Right atrium auricular region (tissue), 2 donors: Measurements from ENCODE around the gene GMNC. TPM values are rescaled to one million over a fixed set of nuclear protein-coding genes. Genes with fewer than 3 reads are reported as not detected.

Source experiments
- DNase-seq: peaks from one replicate; pipeline ENCODE4 v3.0.0-alpha.2; 2019; ENCODE audit warnings: low spot score
- H3K27ac ChIP-seq, 2 donors: fragments of 200-600 bp; sonication (generic); 1 replicate in 1 of 2; 2 replicates in 1 of 2; pipeline ENCODE4 v1.5.1; 2016 to 2019
- H3K27me3 ChIP-seq, 2 donors: fragments of 200-600 bp; sonication (generic); one replicate each; pipeline versions ENCODE4 v1.5.1 to v1.6.0; 2017 to 2019
- H3K36me3 ChIP-seq: fragments of 200-600 bp; sonication (generic); one replicate; pipeline ENCODE4 v1.5.1; 2016
- H3K4me1 ChIP-seq, 2 donors: fragments of 200-600 bp; sonication (generic); one replicate each; pipeline versions ENCODE4 v1.5.1 to v1.6.0; 2017 to 2019
- H3K4me3 ChIP-seq, 2 donors: fragments of 200-600 bp; sonication (generic); 1 replicate in 1 of 2; 2 replicates in 1 of 2; pipeline ENCODE4 v1.5.1; 2017 to 2019; ENCODE audit warnings: mild to moderate bottlenecking in 1 of 2, moderate library complexity in 1 of 2
- H3K9me3 ChIP-seq, 2 donors: fragments of 200-600 bp; sonication (generic); one replicate each; pipeline ENCODE4 v1.5.1; 2019
- total RNA-seq, 2 donors: library from RNA; depleted of rRNA; stranded (reverse); fragments of >200 nt; gene quantifications; one replicate each; pipeline ENCODE4 v1.1.0, GENCODE V29; 2016
- TF ChIP-seq, protein P1 (sequence below), 2 donors: fragments of 200-600 bp; sonication (generic); IDR thresholded peaks; one replicate each; pipeline ENCODE4 v1.5.1; 2019; ENCODE audit warnings: antibody characterized with exemption in 2 of 2

GMNC gene
- total RNA-seq, 2 donors from 2014 or later, result 0.15 to 0.59 TPM

DNA sequence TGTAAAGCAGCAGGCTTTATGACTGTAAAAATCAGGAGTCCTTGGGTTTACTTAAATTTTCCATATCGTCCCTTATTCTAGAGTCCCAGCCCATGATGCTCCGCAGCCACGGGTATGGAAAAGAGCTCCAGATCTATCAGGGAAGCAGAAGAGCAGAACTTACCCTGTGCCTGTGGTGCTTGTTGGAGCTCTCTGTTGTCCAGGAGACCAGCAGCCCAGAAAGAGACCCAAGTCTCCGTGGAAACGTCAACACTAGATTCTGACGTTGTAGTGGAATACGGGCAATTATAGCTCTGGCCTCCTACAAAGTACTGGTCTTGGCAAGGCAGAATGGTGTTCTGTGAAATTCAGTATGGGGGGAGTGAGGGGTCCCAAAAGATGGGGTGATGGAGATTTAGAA lies 2.0 kb downstream of the GMNC start:
- TF ChIP-seq, protein P1, sequence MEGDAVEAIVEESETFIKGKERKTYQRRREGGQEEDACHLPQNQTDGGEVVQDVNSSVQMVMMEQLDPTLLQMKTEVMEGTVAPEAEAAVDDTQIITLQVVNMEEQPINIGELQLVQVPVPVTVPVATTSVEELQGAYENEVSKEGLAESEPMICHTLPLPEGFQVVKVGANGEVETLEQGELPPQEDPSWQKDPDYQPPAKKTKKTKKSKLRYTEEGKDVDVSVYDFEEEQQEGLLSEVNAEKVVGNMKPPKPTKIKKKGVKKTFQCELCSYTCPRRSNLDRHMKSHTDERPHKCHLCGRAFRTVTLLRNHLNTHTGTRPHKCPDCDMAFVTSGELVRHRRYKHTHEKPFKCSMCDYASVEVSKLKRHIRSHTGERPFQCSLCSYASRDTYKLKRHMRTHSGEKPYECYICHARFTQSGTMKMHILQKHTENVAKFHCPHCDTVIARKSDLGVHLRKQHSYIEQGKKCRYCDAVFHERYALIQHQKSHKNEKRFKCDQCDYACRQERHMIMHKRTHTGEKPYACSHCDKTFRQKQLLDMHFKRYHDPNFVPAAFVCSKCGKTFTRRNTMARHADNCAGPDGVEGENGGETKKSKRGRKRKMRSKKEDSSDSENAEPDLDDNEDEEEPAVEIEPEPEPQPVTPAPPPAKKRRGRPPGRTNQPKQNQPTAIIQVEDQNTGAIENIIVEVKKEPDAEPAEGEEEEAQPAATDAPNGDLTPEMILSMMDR (IDR thresholded peaks at IDR 0.05), result no peak
- H3K9me3 ChIP-seq, result no peaks in the 10 kb centered on the region
- no peak for DNase-seq

DNA sequence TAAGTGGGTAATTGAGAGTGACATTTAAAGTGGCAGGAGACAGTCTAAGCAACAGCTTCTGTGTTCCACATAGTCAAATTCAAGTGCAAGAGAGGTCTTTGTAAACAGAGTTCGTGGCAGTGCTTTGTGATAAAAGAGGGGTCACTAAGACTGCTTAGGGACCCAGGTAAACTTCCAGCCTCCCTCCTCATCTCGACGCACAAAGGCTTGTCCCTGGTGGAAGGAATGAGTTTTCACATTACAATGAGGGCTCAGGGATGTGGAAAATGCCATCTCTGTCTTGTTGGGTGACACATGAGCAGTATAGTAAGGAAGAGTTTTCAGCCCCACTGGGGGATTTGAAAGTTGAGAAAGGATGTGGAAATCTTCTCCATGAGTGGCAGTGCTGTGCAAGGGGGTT lies 7.3 kb downstream of the GMNC start:
- no peak for DNase-seq
- H3K27ac ChIP-seq, result no peak overlapping the region
- TF ChIP-seq, protein P1 (IDR thresholded peaks at IDR 0.05), result no peak
- no peak overlapping the region for H3K4me3 ChIP-seq
- no peaks in the 10 kb centered on the region for H3K4me1 ChIP-seq
- H3K27me3 ChIP-seq, result no peaks in the 10 kb centered on the region
- H3K9me3 ChIP-seq, result no peaks in the 10 kb centered on the region
- H3K36me3 ChIP-seq, result no peaks in the 10 kb centered on the region

More for the DNA sequence above, 2.0 kb downstream of the GMNC start:
- no peaks in the 10 kb centered on the region for H3K4me1 ChIP-seq
- H3K36me3 ChIP-seq, result no peaks in the 10 kb centered on the region
- no peak overlapping the region for H3K27ac ChIP-seq
- H3K4me3 ChIP-seq, result no peak overlapping the region
- H3K27me3 ChIP-seq, result no peaks in the 10 kb centered on the region

DNA sequence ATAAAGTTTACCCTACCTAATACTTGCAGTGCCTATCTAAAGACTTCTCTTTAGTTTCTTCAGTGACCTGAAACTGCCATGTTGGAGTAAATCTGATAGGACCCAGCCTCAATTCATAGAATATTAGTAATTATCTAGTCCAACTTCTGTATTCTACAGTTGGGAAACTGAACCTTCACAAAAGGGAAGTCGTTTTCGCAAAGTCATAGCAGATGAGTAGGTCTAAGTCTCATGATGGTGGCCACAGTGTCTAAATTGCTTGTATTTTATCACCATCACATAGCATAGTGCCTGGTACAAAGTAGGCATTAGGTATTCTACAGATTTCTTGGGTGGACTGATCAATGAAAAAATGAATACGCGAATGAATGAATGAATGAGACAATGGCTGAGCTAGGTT lies 8.4 kb downstream of the GMNC start:
- no peak for DNase-seq
- H3K4me1 ChIP-seq, result no peaks in the 10 kb centered on the region
- H3K4me3 ChIP-seq, result no peak overlapping the region
- TF ChIP-seq, protein P1 (IDR thresholded peaks at IDR 0.05), result no peak
- H3K27ac ChIP-seq, result no peak overlapping the region
- no peaks in the 10 kb centered on the region for H3K9me3 ChIP-seq
- no peaks in the 10 kb centered on the region for H3K27me3 ChIP-seq
- no peaks in the 10 kb centered on the region for H3K36me3 ChIP-seq

DNA sequence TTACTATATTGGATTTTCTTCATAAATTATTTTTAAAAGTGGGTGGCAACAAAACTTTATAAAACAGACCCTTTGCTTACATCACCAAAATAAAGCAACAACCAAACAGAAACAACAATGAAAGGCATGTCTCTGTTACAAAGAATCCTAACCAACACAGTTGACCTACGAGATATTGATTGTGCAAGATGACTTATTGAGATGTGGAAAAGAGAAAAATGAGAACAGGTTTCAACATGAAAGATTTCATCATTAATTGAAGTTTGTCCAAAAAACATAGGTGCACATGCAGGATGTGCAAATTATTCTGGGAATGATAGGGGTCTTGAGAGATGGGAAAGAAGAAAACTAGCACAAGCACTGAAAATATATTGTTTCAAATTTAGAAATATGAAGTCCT lies 9.0 kb downstream of the GMNC start:
- no peaks in the 10 kb centered on the region for H3K9me3 ChIP-seq
- H3K36me3 ChIP-seq, result no peaks in the 10 kb centered on the region
- H3K4me1 ChIP-seq, result no peaks in the 10 kb centered on the region
- no peak overlapping the region for H3K27ac ChIP-seq
- H3K27me3 ChIP-seq, result no peaks in the 10 kb centered on the region
- no peak for DNase-seq
- no peak overlapping the region for H3K4me3 ChIP-seq
- TF ChIP-seq, protein P1 (IDR thresholded peaks at IDR 0.05), result no peak

DNA sequence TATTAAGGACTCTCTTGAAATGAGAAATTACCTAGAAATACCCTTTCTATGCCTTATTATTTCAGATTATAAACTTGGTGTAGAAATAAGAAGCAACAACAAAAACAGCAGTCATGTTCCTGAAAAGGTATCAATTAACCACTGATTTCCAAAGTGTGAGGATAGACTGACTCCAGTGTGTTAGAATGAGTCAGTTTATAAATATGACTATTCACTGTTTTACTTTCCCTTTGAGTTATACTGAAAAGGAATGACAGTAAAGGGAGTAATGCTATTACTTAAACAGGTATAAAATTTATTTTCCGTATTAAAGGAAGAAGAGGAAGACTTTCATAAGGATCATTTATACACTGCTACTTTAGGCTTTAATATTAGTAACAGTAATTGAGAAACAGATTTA lies 12.9 kb downstream of the GMNC start:
- Histone ChIP-seq H3K4me3 (no peak overlapping the region), H3K4me1 (no peaks in the 10 kb centered on the region), H3K9me3 (no peaks in the 10 kb centered on the region), H3K27me3 (no peaks in the 10 kb centered on the region), H3K36me3 (no peaks in the 10 kb centered on the region), H3K27ac (no peak overlapping the region)
- DNase-seq, result no peak
- TF ChIP-seq, protein P1 (IDR thresholded peaks at IDR 0.05), result no peak

DNA sequence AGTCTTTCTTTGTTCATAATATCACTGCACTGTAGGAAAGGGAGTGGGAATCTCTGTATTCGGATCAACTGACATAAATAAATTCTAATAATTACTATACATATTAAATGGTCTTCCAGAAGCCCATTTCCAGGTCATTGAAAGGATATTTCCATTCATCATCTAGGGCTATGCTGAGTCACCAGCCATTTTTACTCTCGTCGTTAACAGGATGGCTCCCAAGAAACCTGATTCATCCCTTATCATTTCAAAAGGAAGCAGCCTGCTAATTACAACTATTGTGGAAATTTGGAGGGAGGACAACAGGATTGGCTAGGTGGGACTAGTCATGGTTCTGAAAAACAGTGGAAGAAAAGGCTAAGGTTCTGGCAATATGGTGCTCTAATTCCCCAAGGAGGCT lies 13.6 kb downstream of the GMNC start:
- H3K9me3 ChIP-seq, result no peaks in the 10 kb centered on the region
- no peaks in the 10 kb centered on the region for H3K4me1 ChIP-seq
- no peaks in the 10 kb centered on the region for H3K27me3 ChIP-seq
- no peak overlapping the region for H3K4me3 ChIP-seq
- TF ChIP-seq, protein P1 (IDR thresholded peaks at IDR 0.05), result no peak
- DNase-seq, result no peak
- H3K36me3 ChIP-seq, result no peaks in the 10 kb centered on the region
- no peak overlapping the region for H3K27ac ChIP-seq
